ENCODE results near the gene SLC30A9.

GRCh38 chr4:41943506-41943905 is 46.8 kb upstream of the SLC30A9 start:
- no peak for TF ChIP-seq CTCF (IDR thresholded peaks at IDR 0.05)
- no peak for TF ChIP-seq POLR2AphosphoS5 (IDR thresholded peaks at IDR 0.05)

Data from prostate gland (tissue), 2 donors.